Activated T-cell treated with anti-CD3 and anti-CD28 coated beads, Interleukin-2, amount 50 U/mL, for 72 hours (primary cell): ENCODE results near the gene CRACR2A. TPM values are rescaled to one million over a fixed set of nuclear protein-coding genes. Genes with fewer than 3 reads are reported as not detected.

Source experiments
- ATAC-seq, 2 donors: fragments of 150-1000 bp; cut with Tn5 transposase; replicated peaks in 1 of 2; 2 replicates each; pipeline ENCODE4 v1.10.0; 2021; ENCODE audit warnings: moderate library complexity in 2 of 2, mild to moderate bottlenecking in 1 of 2
- DNase-seq, 2 donors: peaks; one replicate each; pipeline ENCODE4 v3.0.0; 2021 to 2022; ENCODE audit warnings: mixed read lengths in 1 of 2
- H3K27ac Mint-ChIP-seq: one replicate; pipeline ENCODE4 v1.8.0; 2022; ENCODE audit warnings: mild to moderate bottlenecking, moderate library complexity, mixed read lengths
- H3K27me3 Mint-ChIP-seq: one replicate; pipeline ENCODE4 v1.8.0; 2022; ENCODE audit warnings: low read depth, mixed read lengths
- H3K36me3 Mint-ChIP-seq, 2 donors: one replicate each; pipeline ENCODE4 v1.8.0; 2022; ENCODE audit warnings: mixed read lengths in 2 of 2, mild to moderate bottlenecking in 1 of 2; ENCODE audit not compliant: insufficient read depth in 2 of 2
- H3K4me1 Mint-ChIP-seq: one replicate; pipeline ENCODE4 v1.8.0; 2022; ENCODE audit warnings: low read depth, mixed read lengths
- H3K4me3 Mint-ChIP-seq, 2 donors: one replicate each; pipeline ENCODE4 v1.8.0; 2022; ENCODE audit warnings: mild to moderate bottlenecking in 2 of 2, mixed read lengths in 2 of 2, moderate library complexity in 2 of 2
- H3K9me3 Mint-ChIP-seq, 2 donors: one replicate each; pipeline ENCODE4 v1.8.0; 2022; ENCODE audit warnings: mixed read lengths in 2 of 2
- total RNA-seq, 2 donors: library from RNA; stranded (reverse); gene quantifications; one replicate each; pipeline ENCODE4 v1.2.3, GENCODE V29; 2022

The CRACR2A gene
- total RNA-seq, 2 donors from 2014 or later = 20.0 to 25.5 TPM

DNA sequence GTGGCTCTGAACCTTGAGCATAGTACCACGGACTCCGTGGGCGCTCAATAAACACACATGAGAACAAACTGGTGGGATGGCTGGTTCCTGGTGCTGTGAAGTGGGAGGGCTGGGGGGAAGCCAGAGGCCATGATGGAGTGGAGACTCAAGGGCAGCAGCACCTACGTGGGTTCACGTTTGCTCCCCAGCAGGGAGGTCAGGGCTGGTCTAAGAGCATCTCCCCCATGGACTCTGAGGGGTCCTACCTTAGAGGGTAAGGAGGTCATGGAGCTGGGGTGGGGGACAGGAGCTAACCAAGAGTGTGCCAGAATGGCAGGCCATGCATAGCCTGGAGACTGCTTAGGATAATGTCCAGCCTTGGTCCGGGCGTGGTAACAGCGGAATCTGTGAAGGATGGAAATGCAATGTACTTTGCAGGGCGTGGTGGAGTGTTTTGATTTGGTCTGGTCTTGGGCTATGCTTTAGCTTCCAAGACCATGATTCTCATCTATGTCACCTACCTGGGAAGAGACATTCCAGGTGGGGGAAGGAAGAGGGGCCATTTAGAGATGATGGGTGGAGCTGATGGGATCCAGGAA lies 158.9 kb downstream of the CRACR2A start:
- H3K36me3 Mint-ChIP-seq = no peaks in the 10 kb centered on the region
- H3K4me3 Mint-ChIP-seq = no peak overlapping the region
- H3K9me3 Mint-ChIP-seq = no peaks in the 10 kb centered on the region
- H3K27me3 Mint-ChIP-seq = peaks cover 5% of the 10 kb centered on the region
- DNase-seq (no peak), ATAC-seq (no peak)
- H3K27ac Mint-ChIP-seq = no peak overlapping the region
- no peaks in the 10 kb centered on the region for H3K4me1 Mint-ChIP-seq

DNA sequence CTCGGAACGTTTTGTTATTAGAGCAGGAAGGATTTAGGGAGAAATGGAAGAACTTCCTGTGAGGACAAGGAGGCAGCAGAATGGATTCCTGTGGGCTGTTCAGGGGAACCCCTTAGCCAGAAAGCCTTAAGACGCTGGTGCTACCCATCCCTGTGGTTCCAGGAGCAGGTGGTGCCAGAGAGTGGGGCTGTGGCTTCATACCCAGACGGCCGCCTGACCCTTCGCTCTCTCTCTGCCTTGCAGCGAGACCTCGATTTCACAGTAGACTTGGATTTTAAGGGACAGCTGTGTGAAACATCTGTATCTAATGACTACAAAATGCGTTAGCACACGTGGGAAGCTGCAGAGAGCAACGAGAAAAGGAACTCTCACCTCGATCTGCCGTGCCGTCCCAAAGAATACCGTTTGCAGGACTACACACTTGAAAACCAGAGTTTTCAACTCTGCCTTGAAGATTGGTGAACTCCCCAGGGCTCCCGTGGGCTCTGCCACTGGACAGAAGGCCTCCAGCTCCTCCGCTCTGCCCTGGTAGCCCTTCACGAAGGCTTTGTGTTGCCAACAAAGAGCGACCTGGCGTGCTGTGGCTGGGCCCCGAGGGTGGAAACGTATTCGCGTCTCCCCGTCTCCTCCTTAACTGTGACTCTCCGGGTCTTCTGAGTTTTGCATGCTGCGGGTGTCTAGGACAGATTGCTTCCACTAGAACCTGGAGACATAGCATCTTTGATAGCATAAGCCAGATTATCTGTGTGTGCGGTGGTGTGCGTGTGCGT lies 159.9 kb downstream of the CRACR2A start:
- no peak overlapping the region for H3K27ac Mint-ChIP-seq
- no peaks in the 10 kb centered on the region for H3K9me3 Mint-ChIP-seq
- no peaks in the 10 kb centered on the region for H3K4me1 Mint-ChIP-seq
- no peak for ATAC-seq
- no peak for DNase-seq
- H3K27me3 Mint-ChIP-seq = peaks cover 5% of the 10 kb centered on the region
- no peak overlapping the region for H3K4me3 Mint-ChIP-seq
- H3K36me3 Mint-ChIP-seq = no peaks in the 10 kb centered on the region

DNA sequence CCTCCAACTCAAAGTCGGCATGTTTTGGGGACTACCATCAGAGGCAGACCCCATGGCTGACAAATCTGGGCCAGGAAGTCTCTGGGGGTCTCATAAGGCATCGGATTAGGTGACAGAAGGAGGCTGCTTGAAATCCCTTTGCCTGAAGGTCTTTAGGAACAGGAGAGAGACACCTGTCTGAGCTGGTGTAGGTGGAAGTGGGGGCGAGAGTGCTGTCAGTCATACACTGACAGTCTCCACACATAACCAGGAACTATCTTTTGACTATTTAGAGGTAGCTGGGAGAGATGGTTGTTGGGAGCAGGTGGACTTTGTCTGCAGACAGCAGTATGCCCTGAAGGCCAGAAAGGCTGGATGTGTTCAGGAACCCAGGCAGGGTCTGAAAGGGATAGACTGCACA lies 163.2 kb downstream of the CRACR2A start:
- Mint-ChIP-seq H3K27ac (no peak overlapping the region), H3K9me3 (no peaks in the 10 kb centered on the region), H3K4me1 (no peaks in the 10 kb centered on the region), H3K4me3 (no peak overlapping the region), H3K36me3 (peaks cover 0 to 3% of the 10 kb centered on the region in 2 donors), H3K27me3 (peaks cover 16% of the 10 kb centered on the region)
- no peak for DNase-seq
- no peak for ATAC-seq

DNA sequence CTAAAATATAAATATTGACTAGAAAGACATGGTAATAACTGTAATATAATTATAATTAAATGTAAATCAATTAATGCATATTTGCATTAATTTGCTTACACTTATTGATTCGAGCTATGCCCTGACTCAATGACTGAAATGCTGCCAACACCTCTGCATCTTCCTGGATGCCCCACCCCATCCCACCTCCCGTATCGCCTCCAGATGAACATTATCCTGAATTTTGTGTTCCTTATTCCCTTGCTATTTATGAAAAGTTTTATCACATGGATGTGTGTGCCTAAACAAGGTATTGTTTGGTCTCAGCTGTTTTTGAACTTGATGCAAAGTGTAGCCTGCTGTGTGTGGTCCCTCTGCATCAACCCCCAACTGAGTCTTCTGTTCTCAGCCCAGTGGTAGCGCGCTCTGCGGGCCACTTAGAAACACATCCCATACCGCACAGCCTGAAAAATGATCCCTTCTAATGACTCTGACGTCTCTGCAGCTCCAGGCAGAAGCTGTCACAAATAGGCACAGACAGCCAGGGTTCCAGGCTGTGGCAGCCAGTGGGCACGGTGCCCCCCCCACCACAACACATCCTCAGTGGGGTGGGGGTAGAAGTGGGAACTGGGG lies 165.4 kb downstream of the CRACR2A start:
- Mint-ChIP-seq H3K4me1 (no peaks in the 10 kb centered on the region), H3K27ac (no peak overlapping the region), H3K4me3 (no peak overlapping the region), H3K36me3 (peaks cover 0 to 3% of the 10 kb centered on the region in 2 donors), H3K9me3 (no peaks in the 10 kb centered on the region), H3K27me3 (peaks cover 19% of the 10 kb centered on the region)
- ATAC-seq (no peak), DNase-seq (no peak)

DNA sequence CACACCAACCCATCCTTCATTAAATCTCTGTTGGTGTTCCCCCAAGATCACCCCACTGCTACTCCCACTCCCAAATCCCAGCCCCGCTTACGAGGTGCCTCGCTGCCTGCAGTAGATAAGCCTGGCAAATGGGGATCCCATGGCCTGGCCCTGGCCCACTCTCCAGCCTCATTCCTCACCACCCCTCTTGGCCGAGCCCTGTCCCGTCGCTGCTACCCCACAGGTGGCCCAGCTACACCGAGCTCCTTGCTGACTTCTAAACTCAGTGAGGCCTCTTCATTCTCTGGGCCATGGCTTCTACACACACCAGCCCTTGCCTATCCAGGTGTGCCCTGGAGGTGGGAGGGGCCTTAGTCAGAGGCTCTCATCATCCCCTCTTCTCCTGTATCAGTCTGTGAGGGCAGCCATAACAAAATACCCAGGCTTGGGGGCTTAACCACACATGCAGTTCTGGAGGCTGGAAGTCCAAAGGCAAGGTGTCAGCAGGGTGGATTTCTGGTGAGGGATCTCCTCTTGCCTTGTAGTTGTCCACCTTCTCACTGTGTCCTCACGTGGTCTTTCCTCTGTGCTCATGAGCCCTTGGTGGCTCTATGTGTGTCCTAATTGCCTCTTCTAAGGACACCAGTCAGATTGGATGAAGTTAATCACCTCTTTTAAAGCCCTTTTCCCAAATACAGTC lies 169.1 kb downstream of the CRACR2A start:
- Mint-ChIP-seq H3K4me1 (no peaks in the 10 kb centered on the region), H3K4me3 (no peak overlapping the region), H3K27me3 (peaks cover 13% of the 10 kb centered on the region), H3K36me3 (peaks cover 0 to 3% of the 10 kb centered on the region in 2 donors), H3K27ac (no peak overlapping the region), H3K9me3 (no peaks in the 10 kb centered on the region)
- DNase-seq (no peak), ATAC-seq (no peak)

DNA sequence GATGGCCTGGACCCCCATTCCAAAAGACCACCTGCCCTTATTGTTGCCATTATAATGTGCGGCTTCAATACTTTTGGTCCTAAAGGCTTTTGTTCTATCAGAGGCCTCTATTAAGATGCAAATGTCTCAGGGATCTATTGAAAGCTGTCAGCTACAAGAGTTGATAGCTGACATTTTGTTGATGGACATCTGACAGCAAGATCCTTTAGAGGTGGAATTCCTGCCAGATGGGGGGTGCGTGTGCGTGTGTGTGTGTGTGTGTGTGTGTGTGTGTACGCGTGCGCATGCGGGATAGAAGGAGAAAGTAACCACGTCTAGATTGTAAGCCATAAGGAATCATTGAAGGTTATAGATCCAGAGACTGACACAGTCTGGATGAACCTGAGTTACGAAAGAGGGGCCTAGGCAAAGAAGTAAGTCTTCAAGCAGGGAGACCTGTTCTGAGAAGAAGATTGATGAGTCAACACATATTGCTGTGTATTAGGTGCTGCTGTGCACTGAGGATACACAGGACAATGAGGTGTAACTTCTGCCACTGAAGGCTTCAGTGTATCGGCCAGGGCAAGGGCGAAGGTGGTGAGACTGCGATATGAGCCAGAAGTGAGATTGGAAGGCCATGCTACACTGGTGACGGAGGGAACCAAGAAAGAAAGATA lies 172.7 kb downstream of the CRACR2A start:
- no peaks in the 10 kb centered on the region for H3K9me3 Mint-ChIP-seq
- no peak overlapping the region for H3K4me3 Mint-ChIP-seq
- H3K4me1 Mint-ChIP-seq = no peaks in the 10 kb centered on the region
- ATAC-seq = no peak
- H3K36me3 Mint-ChIP-seq = peaks cover 0 to 3% of the 10 kb centered on the region in 2 donors
- DNase-seq = no peak
- no peak overlapping the region for H3K27ac Mint-ChIP-seq
- H3K27me3 Mint-ChIP-seq = peaks cover 7% of the 10 kb centered on the region

DNA sequence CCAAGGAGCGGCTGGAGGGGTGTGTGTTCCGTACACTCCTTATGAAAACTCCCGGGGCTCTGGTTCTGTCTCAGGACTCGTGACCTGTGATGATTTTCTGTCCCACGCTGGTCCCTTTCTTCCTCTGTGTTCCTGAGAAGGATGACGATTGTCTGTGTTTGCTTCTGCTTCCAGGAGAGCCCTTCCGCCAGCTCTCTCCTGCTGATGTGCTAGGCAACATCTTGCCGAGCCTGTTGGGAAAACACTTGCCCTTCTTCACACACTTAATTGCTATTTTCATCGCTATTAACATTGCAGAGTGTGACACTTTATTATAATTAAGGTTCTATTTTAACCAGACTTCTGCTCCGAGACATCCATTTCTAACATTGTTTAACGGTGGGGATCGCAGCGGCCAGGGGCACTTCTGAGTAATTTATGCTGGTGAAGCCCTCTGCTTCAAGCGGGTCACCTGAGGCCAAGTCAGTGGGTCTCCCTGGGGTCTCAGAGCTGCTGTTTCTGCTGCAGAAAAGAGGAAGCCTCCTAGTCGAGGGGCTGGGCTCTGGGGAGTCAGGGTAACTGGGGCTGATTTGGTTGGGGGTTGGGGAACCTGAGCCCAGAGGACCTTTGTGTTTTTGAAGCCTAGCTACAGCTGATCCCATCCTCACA lies 173.3 kb downstream of the CRACR2A start:
- DNase-seq = no peak

DNA sequence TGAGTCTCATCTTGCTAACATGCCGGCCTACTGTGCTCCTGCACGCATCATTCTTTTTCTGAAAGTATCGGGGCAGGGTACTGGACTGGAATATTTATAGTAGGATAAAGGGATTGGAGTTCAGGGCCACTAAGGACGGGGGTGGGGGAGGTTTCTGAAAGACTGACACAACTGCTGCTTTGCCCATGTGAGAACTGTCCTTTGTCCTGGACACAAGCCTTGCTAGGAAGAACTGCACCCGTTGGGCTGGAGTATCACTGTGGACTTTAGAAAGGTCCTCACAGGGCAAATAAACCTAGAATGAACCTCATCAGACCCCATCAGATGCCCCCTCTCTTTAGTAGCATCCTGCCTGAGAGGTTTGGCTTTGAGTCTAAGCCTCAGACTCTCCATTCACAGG lies 174.4 kb downstream of the CRACR2A start:
- Mint-ChIP-seq H3K27me3 (no peaks in the 10 kb centered on the region), H3K4me3 (no peak overlapping the region)

More for the DNA sequence above, 173.3 kb downstream of the CRACR2A start:
- Mint-ChIP-seq H3K4me1 (no peaks in the 10 kb centered on the region), H3K27me3 (peaks cover under 1% of the 10 kb centered on the region), H3K36me3 (no peaks in the 10 kb centered on the region), H3K27ac (no peak overlapping the region), H3K4me3 (no peak overlapping the region), H3K9me3 (no peaks in the 10 kb centered on the region)
- ATAC-seq = no peak

DNA sequence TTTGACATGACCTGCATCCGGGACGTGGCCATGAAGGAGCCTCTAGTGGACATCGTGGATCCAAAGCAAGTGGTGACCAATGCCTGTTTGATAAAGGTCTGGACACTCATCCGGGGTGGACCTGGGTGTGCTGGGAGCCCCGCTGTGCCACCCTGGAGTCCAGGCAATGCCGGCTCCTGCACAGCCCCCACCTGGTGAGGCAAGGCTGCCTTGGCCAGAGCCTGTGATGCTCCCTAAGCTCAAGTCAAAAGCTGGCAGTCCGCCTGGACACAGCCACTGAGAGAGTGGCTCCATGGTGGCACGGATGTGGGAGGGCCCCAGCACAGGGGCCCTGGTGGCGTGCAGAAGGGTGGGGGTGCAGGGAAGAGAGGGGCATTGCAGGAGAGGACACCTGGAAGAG lies 176.0 kb downstream of the CRACR2A start:
- ATAC-seq = no peak
- H3K4me3 Mint-ChIP-seq = no peak overlapping the region
- no peaks in the 10 kb centered on the region for H3K9me3 Mint-ChIP-seq
- H3K4me1 Mint-ChIP-seq = no peaks in the 10 kb centered on the region
- no peak for DNase-seq
- H3K27me3 Mint-ChIP-seq = no peaks in the 10 kb centered on the region
- H3K27ac Mint-ChIP-seq = no peak overlapping the region
- no peaks in the 10 kb centered on the region for H3K36me3 Mint-ChIP-seq

More for the DNA sequence above, 174.4 kb downstream of the CRACR2A start:
- no peak for ATAC-seq
- Mint-ChIP-seq H3K4me1 (no peaks in the 10 kb centered on the region), H3K27ac (no peak overlapping the region), H3K36me3 (no peaks in the 10 kb centered on the region), H3K9me3 (no peaks in the 10 kb centered on the region)
- no peak for DNase-seq

DNA sequence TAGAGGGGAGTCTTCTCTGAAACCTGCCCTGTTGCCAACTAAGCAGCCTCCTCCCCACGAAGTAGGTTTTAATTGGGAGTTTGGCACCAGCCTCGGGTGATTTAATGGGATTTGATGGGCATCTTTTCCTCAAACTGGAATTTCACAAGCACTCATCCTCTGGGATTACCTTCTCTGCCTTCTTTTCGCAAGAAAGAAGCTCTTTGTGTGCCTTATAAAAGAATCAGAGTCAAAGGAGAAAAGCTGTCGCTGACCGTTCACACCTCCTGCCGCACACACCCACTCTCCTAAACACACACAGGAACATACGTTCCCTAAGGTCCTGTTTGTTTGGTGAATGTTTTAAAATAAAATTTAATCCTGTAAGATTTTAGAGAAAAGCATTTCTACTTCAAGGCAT lies 177.9 kb downstream of the CRACR2A start:
- Mint-ChIP-seq H3K4me1 (no peaks in the 10 kb centered on the region), H3K27ac (no peak overlapping the region), H3K4me3 (no peak overlapping the region), H3K27me3 (no peaks in the 10 kb centered on the region), H3K9me3 (no peaks in the 10 kb centered on the region), H3K36me3 (no peaks in the 10 kb centered on the region)
- ATAC-seq (no peak), DNase-seq (no peak)

DNA sequence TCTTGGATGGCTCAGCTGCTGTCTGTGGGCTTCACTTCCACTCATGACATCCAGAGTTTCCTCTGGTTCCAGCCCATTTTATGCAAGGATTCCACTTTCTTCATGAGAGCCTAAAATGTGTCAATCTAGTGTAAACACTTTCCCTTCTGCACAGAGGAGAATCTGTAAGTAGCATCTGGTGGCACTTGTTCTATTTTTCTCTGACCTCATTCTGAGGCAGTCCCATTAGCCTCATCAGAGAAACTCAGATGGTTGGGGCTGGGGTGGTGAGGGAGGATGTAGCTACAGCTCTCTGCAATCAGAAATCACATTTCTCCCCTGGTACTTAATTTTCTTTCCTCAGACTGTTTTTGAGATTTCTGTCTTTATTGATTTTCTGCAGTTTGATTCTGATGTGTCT lies 180.3 kb downstream of the CRACR2A start:
- H3K27me3 Mint-ChIP-seq = no peaks in the 10 kb centered on the region
- H3K4me1 Mint-ChIP-seq = no peaks in the 10 kb centered on the region
- ATAC-seq (no peak), DNase-seq (no peak)
- no peaks in the 10 kb centered on the region for H3K9me3 Mint-ChIP-seq
- no peak overlapping the region for H3K27ac Mint-ChIP-seq
- no peaks in the 10 kb centered on the region for H3K36me3 Mint-ChIP-seq
- no peak overlapping the region for H3K4me3 Mint-ChIP-seq

DNA sequence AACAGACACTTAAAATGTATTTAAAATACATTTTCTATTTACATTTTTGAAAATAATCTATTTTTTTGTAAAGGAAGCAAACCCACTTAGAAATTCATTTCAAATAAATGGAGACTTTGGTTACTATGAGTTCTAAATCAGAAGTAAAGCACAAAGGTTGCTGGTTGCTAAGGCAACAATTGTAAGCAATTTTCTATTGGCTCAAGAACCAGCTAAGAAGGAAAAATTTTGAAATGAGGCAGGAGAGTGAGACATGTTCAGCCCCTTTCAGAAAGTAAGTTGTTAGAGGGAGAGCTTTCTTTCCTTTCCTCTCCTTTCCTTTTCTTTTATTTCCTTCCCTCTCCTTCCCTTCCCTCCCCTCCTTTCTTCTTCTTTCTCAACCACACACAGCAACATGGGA lies 181.2 kb downstream of the CRACR2A start:
- H3K27me3 Mint-ChIP-seq = no peaks in the 10 kb centered on the region
- ATAC-seq (no peak), DNase-seq (no peak)
- no peak overlapping the region for H3K4me3 Mint-ChIP-seq
- H3K4me1 Mint-ChIP-seq = no peaks in the 10 kb centered on the region
- no peaks in the 10 kb centered on the region for H3K9me3 Mint-ChIP-seq
- H3K27ac Mint-ChIP-seq = no peak overlapping the region
- no peaks in the 10 kb centered on the region for H3K36me3 Mint-ChIP-seq
